Measurements from ENCODE around the gene WNK1.
"Not testable (repeated sequence)": the region's sequence is repeated elsewhere in the genome, so short reads cannot be mapped to it uniquely, and the experiment has no call there.

Gene WNK1

GRCh38 chr12:751999-752694 is at the start of gene WNK1:
Gene WNK1 (plus strand): TSS chr12:752579. CDS start chr12:753566, 987 bp downstream.
- peak; percentile 99 for DNase-seq (ENCODE audit: low read depth)
- TF ChIP-seq CTCF (IDR thresholded peaks at IDR 0.05; ENCODE audit: insufficient read depth, low read depth, low read length, missing control alignments) = no peak
- H3K4me3 ChIP-seq (ENCODE audit: low read depth, low read length) = peak within 1 kb of the TSS; percentile 71

GRCh38 chr12:704516-705242 is 47.7 kb upstream of the WNK1 start:
- DNase-seq (ENCODE audit: low read depth) = peak; percentile 82
- TF ChIP-seq CTCF (IDR thresholded peaks at IDR 0.05; ENCODE audit: insufficient read depth, low read depth, low read length, missing control alignments) = no peak
- H3K4me3 ChIP-seq (ENCODE audit: low read depth, low read length) = no peak overlapping the region

- not testable (repeated sequence) for H3K4me3 ChIP-seq (ENCODE audit: low read depth, low read length); DNase-seq (ENCODE audit: low read depth)
These were observed 44.3 kb upstream of the WNK1 start for GRCh38 chr12:708084-708483.

- TF ChIP-seq CTCF (IDR thresholded peaks at IDR 0.05; ENCODE audit: insufficient read depth, low read depth, low read length, missing control alignments) = no peak
- no peak for DNase-seq (ENCODE audit: low read depth)
- no peak overlapping the region for H3K4me3 ChIP-seq (ENCODE audit: low read depth, low read length)
These were observed 42.8 kb upstream of the WNK1 start for GRCh38 chr12:709455-710020.

- DNase-seq (ENCODE audit: low read depth) = peak; percentile 15
- TF ChIP-seq CTCF (IDR thresholded peaks at IDR 0.05; ENCODE audit: insufficient read depth, low read depth, low read length, missing control alignments) = no peak
- H3K4me3 ChIP-seq (ENCODE audit: low read depth, low read length) = no peak overlapping the region
These were observed 40.1 kb upstream of the WNK1 start for GRCh38 chr12:712172-712863.

- H3K4me3 ChIP-seq (ENCODE audit: low read depth, low read length) = no peak overlapping the region
- no peak for TF ChIP-seq CTCF (IDR thresholded peaks at IDR 0.05; ENCODE audit: insufficient read depth, low read depth, low read length, missing control alignments)
- DNase-seq (ENCODE audit: low read depth) = no peak
These were observed 39.0 kb upstream of the WNK1 start for GRCh38 chr12:713281-713875.

- TF ChIP-seq CTCF (IDR thresholded peaks at IDR 0.05; ENCODE audit: insufficient read depth, low read depth, low read length, missing control alignments) = no peak
- no peak for DNase-seq (ENCODE audit: low read depth)
- no peak overlapping the region for H3K4me3 ChIP-seq (ENCODE audit: low read depth, low read length)
These were observed 35.9 kb upstream of the WNK1 start for GRCh38 chr12:716506-716905.
